ENCODE results near the gene NDUFS4.

DNA sequence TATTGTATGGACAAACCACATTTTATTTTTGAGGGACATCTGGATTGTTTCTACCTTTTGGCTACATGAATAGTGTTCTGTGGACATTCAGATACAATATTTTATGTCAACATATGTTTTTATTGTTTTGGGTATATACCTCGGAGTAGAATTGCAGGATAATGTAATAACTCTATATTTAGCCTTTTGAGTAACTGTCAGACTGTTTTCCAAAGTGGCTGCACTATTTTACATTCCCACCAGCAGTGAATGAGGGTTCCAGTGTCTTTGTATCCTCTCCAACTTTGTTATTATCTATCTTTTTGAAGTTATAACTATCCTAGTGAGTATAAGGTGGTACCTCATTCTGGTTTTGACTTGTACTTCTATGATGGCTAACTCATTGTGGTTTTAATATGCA lies 11.0 kb downstream of the NDUFS4 start:
- TF ChIP-seq GATA2 (IDR thresholded peaks at IDR 0.05; ENCODE audit: low read depth, low read length) (no peak), GATA3 (IDR thresholded peaks at IDR 0.05; ENCODE audit: low read depth, low read length) (no peak)
